Nephron (organoid): Measurements from ENCODE around the gene ADCY6.

ENCODE experiments used
- H3K27ac Mint-ChIP-seq, 3 experiments: 2 replicates each; pipeline ENCODE4 v1.8.0; 2020; ENCODE audit warnings: mixed read lengths in 3 of 3, mild to moderate bottlenecking in 2 of 3, moderate library complexity in 1 of 3
- H3K27me3 Mint-ChIP-seq: 2 replicates; pipeline ENCODE4 v1.8.0; 2021; ENCODE audit warnings: low read depth, mild to moderate bottlenecking, moderate library complexity, mixed read lengths
- H3K36me3 Mint-ChIP-seq: 2 replicates; pipeline ENCODE4 v1.8.0; 2020; ENCODE audit warnings: low read depth, mixed read lengths
- H3K4me1 Mint-ChIP-seq: 2 replicates; pipeline ENCODE4 v1.8.0; 2020; ENCODE audit warnings: mixed read lengths
- H3K4me3 Mint-ChIP-seq, 3 experiments: 2 replicates each; pipeline ENCODE4 v1.8.0; 2020; ENCODE audit warnings: mild to moderate bottlenecking in 3 of 3, mixed read lengths in 3 of 3, moderate library complexity in 2 of 3
- H3K9me3 Mint-ChIP-seq: 2 replicates; pipeline ENCODE4 v1.8.0; 2020; ENCODE audit warnings: mixed read lengths
- CTCF ChIP-seq, 3 experiments: fragments of 200-600 bp; sonication (generic); IDR thresholded peaks; one replicate each; pipeline ENCODE4 v1.5.0; 2021; ENCODE audit warnings: antibody characterized with exemption in 3 of 3; ENCODE audit not compliant: unreplicated experiment in 3 of 3

The ADCY6 gene

DNA sequence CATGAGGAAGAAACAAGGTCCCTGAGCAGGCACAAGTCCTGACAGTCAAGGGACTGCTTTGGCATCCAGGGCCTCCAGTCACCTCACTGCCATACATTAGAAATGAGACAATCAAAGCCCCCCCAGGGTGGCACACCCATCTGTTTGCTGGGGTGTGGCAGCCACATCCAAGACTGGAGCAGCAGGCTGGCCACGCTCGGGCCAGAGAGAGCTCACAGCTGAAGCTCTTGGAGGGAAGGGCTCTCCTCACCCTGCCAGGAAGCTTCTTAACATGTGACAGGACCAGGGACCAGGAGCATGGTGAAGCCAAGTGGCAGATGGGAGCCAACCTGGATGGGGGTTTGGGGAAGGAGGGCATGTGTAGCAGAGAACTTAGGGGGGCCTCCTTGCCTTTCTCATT lies 39.4 kb upstream of the ADCY6 start:
- no peak overlapping the region for H3K27ac Mint-ChIP-seq
- TF ChIP-seq CTCF (IDR thresholded peaks at IDR 0.05; ENCODE audit: unreplicated experiment in 3 of 3): no peak

DNA sequence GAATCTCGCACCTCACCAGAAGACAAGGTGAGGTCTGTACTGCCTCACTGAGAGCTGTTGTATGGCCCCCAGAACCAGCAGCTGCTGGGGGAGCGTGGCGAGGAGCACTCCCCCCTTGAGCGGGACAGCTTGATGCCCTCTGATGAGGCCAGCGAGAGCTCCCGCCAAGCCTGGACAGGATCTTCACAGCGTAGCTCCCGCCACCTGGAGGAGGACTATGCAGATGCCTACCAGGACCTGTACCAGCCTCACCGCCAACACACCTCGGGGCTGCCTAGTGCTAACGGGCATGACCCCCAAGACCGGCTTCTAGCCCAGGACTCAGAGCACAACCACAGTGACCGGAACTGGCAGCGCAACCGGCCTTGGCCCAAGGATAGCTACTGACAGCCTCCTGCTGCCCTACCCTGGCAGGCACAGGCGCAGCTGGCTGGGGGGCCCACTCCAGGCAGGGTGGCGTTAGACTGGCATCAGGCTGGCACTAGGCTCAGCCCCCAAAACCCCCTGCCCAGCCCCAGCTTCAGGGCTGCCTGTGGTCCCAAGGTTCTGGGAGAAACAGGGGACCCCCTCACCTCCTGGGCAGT lies 38.7 kb upstream of the ADCY6 start:
- Mint-ChIP-seq H3K27ac (no peak overlapping the region), H3K4me1 (peaks cover under 1% of the 10 kb centered on the region), H3K9me3 (no peaks in the 10 kb centered on the region), H3K36me3 (peaks cover 57% of the 10 kb centered on the region), H3K27me3 (no peaks in the 10 kb centered on the region), H3K4me3 (no peak overlapping the region)
- no peak for TF ChIP-seq CTCF (IDR thresholded peaks at IDR 0.05; ENCODE audit: unreplicated experiment in 3 of 3)

More for the DNA sequence above, 39.4 kb upstream of the ADCY6 start:
- H3K4me1 Mint-ChIP-seq: no peaks in the 10 kb centered on the region
- no peaks in the 10 kb centered on the region for H3K27me3 Mint-ChIP-seq
- no peak overlapping the region for H3K4me3 Mint-ChIP-seq
- no peaks in the 10 kb centered on the region for H3K9me3 Mint-ChIP-seq
- H3K36me3 Mint-ChIP-seq: peaks cover 60% of the 10 kb centered on the region

- no peak for TF ChIP-seq CTCF (IDR thresholded peaks at IDR 0.05; ENCODE audit: unreplicated experiment in 3 of 3)
- H3K27ac Mint-ChIP-seq: no peak overlapping the region
- H3K36me3 Mint-ChIP-seq: peaks cover 52% of the 10 kb centered on the region
These were observed 38.1 kb upstream of the ADCY6 start for GRCh38 chr12:48827026-48827425.

GRCh38 chr12:48826209-48826855 lies 37.4 kb upstream of the ADCY6 start:
- Mint-ChIP-seq H3K27me3 (no peaks in the 10 kb centered on the region), H3K36me3 (peaks cover 45% of the 10 kb centered on the region), H3K9me3 (no peaks in the 10 kb centered on the region), H3K4me1 (peaks cover 10% of the 10 kb centered on the region), H3K4me3 (no peak overlapping the region), H3K27ac (no peak overlapping the region)
- no peak for TF ChIP-seq CTCF (IDR thresholded peaks at IDR 0.05; ENCODE audit: unreplicated experiment in 3 of 3)

More at GRCh38 chr12:48827026-48827425, 38.1 kb upstream of the ADCY6 start:
- peaks cover 7% of the 10 kb centered on the region for H3K4me1 Mint-ChIP-seq
- no peak overlapping the region for H3K4me3 Mint-ChIP-seq
- no peaks in the 10 kb centered on the region for H3K27me3 Mint-ChIP-seq
- no peaks in the 10 kb centered on the region for H3K9me3 Mint-ChIP-seq

GRCh38 chr12:48824905-48825304 lies 36.0 kb upstream of the ADCY6 start:
- TF ChIP-seq CTCF (IDR thresholded peaks at IDR 0.05; ENCODE audit: unreplicated experiment in 3 of 3): no peak
- H3K4me1 Mint-ChIP-seq: peaks cover 18% of the 10 kb centered on the region
- no peak overlapping the region for H3K27ac Mint-ChIP-seq

DNA sequence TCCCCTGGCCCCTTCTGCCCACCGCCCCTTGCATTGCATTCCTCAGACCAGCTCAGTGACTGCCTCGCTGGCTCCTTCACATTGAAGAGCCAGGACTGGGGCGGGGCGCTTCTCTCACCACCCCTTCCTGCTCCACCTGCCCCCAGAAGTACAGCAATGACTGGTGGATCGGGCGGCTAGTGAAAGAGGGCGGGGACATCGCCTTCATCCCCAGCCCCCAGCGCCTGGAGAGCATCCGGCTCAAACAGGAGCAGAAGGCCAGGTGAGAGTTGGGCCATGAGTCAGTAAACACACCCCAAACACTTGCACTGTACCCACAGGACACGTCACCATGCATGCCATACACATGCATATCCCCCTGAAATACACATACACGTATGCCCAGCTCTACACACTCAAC lies 35.2 kb upstream of the ADCY6 start:
- Mint-ChIP-seq H3K27me3 (no peaks in the 10 kb centered on the region), H3K36me3 (peaks cover 27% of the 10 kb centered on the region), H3K9me3 (no peaks in the 10 kb centered on the region), H3K4me1 (peaks cover 25% of the 10 kb centered on the region), H3K27ac (no peak overlapping the region), H3K4me3 (no peak overlapping the region)
- TF ChIP-seq CTCF (IDR thresholded peaks at IDR 0.05; ENCODE audit: unreplicated experiment in 3 of 3): no peak

More at GRCh38 chr12:48824905-48825304, 36.0 kb upstream of the ADCY6 start:
- peaks cover 33% of the 10 kb centered on the region for H3K36me3 Mint-ChIP-seq
- no peaks in the 10 kb centered on the region for H3K9me3 Mint-ChIP-seq
- H3K4me3 Mint-ChIP-seq: no peak overlapping the region
- no peaks in the 10 kb centered on the region for H3K27me3 Mint-ChIP-seq
